Activated CD8-positive, alpha-beta T cell treated with anti-CD3 and anti-CD28 coated beads, Interleukin-2, amount 10 ng/mL, durations not matched to agents 7 days and 5 days (primary cell): ENCODE data around the gene SLC15A1. TPM values are rescaled to one million over a fixed set of nuclear protein-coding genes. Genes with fewer than 3 reads are reported as not detected.

Source experiments
- ATAC-seq: fragments of 150-1000 bp; cut with Tn5 transposase; one replicate; pipeline ENCODE4 v1.10.0; 2021; ENCODE audit warnings: moderate library complexity
- CTCF ChIA-PET: fragments of 350-600 bp; sonication (Branson Sonifier 250); formaldehyde crosslinking; loops from one replicate; lab custom pipeline; 2021; ENCODE audit warnings: antibody characterized with exemption; lab: Charles Lee
- POLR2A ChIA-PET: fragments of 350-600 bp; sonication (Branson Sonifier 250); formaldehyde crosslinking; loops from one replicate; lab custom pipeline; 2021; ENCODE audit warnings: antibody characterized with exemption; lab: Charles Lee
- DNase-seq: peaks from one replicate; pipeline ENCODE4 v3.0.0-alpha.2; 2020
- H3K27ac Mint-ChIP-seq: one replicate; pipeline ENCODE4 v1.8.0; 2021; ENCODE audit warnings: mild to moderate bottlenecking, mixed read lengths
- H3K27me3 Mint-ChIP-seq: one replicate; pipeline ENCODE4 v1.8.0; 2021; ENCODE audit warnings: low read depth, mixed read lengths
- H3K36me3 Mint-ChIP-seq: one replicate; pipeline ENCODE4 v1.8.0; 2021; ENCODE audit warnings: low read depth, mixed read lengths
- H3K4me1 Mint-ChIP-seq: one replicate; pipeline ENCODE4 v1.8.0; 2021; ENCODE audit warnings: low read depth, mixed read lengths
- H3K4me3 Mint-ChIP-seq: one replicate; pipeline ENCODE4 v1.8.0; 2021; ENCODE audit warnings: mild to moderate bottlenecking, mixed read lengths
- H3K9me3 Mint-ChIP-seq: one replicate; pipeline ENCODE4 v1.8.0; 2022; ENCODE audit warnings: mixed read lengths; ENCODE audit not compliant: insufficient read depth
- total RNA-seq, 2 experiments: library from RNA; stranded (reverse); gene quantifications; one replicate each; pipeline ENCODE4 v1.2.3, GENCODE V29; 2021

The SLC15A1 gene
- total RNA-seq, 2 experiments from 2014 or later, result not detected

- Mint-ChIP-seq H3K4me1 (no peaks in the 10 kb centered on the region), H3K9me3 (no peaks in the 10 kb centered on the region), H3K27ac (no peak overlapping the region), H3K36me3 (no peaks in the 10 kb centered on the region), H3K4me3 (no peak overlapping the region), H3K27me3 (no peaks in the 10 kb centered on the region)
- no peak for DNase-seq
- CTCF ChIA-PET, result no interaction called here
- POLR2A ChIA-PET, result no interaction called here
- no peak for ATAC-seq
Observed at GRCh38 chr13:98741741-98742435, 10.6 kb downstream of the SLC15A1 start.

DNA sequence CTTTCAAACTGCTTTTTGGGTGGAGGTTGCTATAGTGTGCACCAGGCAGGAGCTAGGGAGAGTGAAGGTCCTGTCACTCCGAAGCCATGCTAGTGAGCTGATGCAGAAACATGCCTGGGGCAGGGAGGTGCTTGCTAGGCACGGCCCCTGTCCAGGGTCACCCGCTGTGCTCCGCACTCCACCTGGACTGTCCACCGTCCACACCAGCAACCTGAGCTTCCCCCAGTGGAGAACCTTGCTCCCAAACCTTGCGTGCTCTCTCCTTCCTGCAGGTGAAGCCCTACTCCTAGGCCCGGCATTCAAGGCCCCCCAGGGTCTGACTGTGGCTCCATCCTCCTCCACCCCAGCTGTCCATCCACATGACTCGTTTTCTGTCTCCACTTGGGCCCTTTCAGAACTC lies 12.3 kb downstream of the SLC15A1 start:
- Mint-ChIP-seq H3K27me3 (peaks cover 10% of the 10 kb centered on the region), H3K27ac (no peak overlapping the region), H3K4me3 (no peak overlapping the region), H3K9me3 (no peaks in the 10 kb centered on the region), H3K36me3 (no peaks in the 10 kb centered on the region), H3K4me1 (no peaks in the 10 kb centered on the region)
- POLR2A ChIA-PET, result no interaction called here
- CTCF ChIA-PET, result no interaction called here
- DNase-seq, result no peak
- ATAC-seq, result no peak

DNA sequence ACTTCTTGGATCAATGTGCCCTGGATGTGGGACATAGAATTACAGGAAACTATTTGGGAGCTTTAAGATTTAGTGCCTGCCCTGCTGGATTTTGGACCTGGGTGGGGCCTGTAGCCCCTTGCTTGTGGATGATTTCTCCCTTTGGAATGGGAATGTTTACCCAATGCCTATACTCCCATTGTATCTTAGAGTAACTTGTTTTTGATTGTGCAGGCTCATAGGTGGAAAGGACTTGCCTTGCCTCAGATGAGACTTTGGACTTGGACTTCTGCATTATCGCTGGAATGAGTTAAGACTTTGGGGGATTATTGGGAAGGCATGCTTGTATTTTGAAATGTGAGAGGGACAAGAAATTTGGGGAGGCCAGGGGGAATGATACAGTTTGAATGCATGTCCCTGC lies 13.5 kb downstream of the SLC15A1 start:
- Mint-ChIP-seq H3K36me3 (no peaks in the 10 kb centered on the region), H3K27me3 (peaks cover 12% of the 10 kb centered on the region), H3K4me3 (no peak overlapping the region), H3K9me3 (no peaks in the 10 kb centered on the region), H3K4me1 (no peaks in the 10 kb centered on the region), H3K27ac (no peak overlapping the region)
- ATAC-seq (no peak), DNase-seq (no peak)
- ChIA-PET CTCF (no interaction called here), POLR2A (no interaction called here)

- no peaks in the 10 kb centered on the region for H3K9me3 Mint-ChIP-seq
- no peaks in the 10 kb centered on the region for H3K4me1 Mint-ChIP-seq
- ATAC-seq, result no peak
- H3K36me3 Mint-ChIP-seq, result no peaks in the 10 kb centered on the region
- POLR2A ChIA-PET, result no interaction called here
- H3K4me3 Mint-ChIP-seq, result no peak overlapping the region
- no peak for DNase-seq
- H3K27me3 Mint-ChIP-seq, result peaks cover 12% of the 10 kb centered on the region
- CTCF ChIA-PET, result no interaction called here
- no peak overlapping the region for H3K27ac Mint-ChIP-seq
Observed at GRCh38 chr13:98738213-98738612, 14.3 kb downstream of the SLC15A1 start.

DNA sequence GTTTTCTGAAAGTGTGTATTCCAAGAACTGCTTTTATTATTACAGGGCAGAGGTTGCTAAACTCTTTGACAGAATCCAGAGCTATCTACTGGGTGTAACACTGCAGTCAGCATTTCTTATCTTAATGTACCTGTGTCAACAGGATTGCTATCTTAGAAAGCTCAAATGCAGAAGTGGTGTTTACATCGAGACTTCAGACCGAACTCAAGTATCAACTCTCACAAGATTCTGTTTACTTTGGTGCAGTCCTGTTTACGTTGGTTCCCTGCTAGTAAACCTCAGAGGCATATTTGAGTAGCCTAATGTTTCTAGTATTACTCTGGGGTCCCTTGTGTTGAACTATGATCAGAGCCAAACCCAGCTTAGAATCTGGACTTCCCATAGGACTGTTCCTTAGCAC lies 20.5 kb downstream of the SLC15A1 start:
- H3K9me3 Mint-ChIP-seq, result no peaks in the 10 kb centered on the region
- POLR2A ChIA-PET, result no interaction called here

DNA sequence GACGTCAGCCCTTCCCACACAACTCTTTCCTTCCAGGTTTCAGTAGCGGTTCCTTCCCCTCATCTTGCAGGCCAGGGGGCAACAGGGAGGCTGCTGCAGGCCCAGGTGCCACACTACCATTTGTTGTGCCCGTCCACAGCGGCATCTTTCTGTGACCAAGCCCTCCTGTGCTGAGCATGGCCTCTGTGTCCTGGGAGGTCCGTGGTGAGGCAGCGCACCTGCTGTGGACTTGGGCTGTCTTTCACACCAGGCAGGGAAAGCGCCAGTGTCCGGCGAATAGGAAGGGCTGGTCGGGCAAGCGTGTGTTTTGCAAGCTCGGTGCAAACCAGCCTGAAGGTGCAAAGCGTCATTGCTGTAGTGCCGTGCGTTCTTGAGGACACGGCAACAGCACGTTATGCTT lies 21.4 kb downstream of the SLC15A1 start:
- no peak overlapping the region for H3K27ac Mint-ChIP-seq
- no peaks in the 10 kb centered on the region for H3K36me3 Mint-ChIP-seq
- no peak for ATAC-seq
- H3K9me3 Mint-ChIP-seq, result no peaks in the 10 kb centered on the region
- peaks cover 6% of the 10 kb centered on the region for H3K4me1 Mint-ChIP-seq
- DNase-seq, result no peak
- ChIA-PET POLR2A (no interaction called here), CTCF (no interaction called here)
- H3K4me3 Mint-ChIP-seq, result no peak overlapping the region
- peaks cover 9% of the 10 kb centered on the region for H3K27me3 Mint-ChIP-seq

More for the DNA sequence above, 20.5 kb downstream of the SLC15A1 start:
- CTCF ChIA-PET, result no interaction called here
- Mint-ChIP-seq H3K4me1 (peaks cover 6% of the 10 kb centered on the region), H3K36me3 (no peaks in the 10 kb centered on the region), H3K27ac (no peak overlapping the region), H3K4me3 (no peak overlapping the region), H3K27me3 (peaks cover 12% of the 10 kb centered on the region)
- DNase-seq (no peak), ATAC-seq (no peak)

DNA sequence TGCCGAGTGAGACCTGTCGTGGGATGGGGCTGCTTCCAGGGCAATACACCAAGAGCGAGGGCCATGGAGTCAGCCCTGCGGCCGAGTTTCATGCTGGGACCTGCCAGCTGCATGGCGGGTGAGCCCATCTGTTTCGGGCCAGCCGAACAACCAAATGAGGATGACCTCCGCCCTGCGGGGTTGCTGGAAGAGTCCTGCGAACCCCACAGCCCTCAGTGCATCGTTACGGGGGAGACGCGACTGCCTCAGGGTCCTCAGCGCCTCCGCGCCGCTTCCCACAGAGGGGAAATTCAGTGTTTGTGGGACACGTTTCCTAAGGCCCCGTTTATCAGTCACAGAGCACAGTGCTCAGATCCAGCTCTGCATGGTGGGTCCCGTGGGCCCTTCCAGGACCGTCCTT lies 22.0 kb downstream of the SLC15A1 start:
- H3K4me1 Mint-ChIP-seq, result peaks cover 6% of the 10 kb centered on the region
- CTCF ChIA-PET, result no interaction called here
- H3K9me3 Mint-ChIP-seq, result no peaks in the 10 kb centered on the region
- H3K27me3 Mint-ChIP-seq, result peaks cover 4% of the 10 kb centered on the region
- POLR2A ChIA-PET, result no interaction called here
- no peak for DNase-seq
- no peak overlapping the region for H3K27ac Mint-ChIP-seq
- H3K36me3 Mint-ChIP-seq, result no peaks in the 10 kb centered on the region
- ATAC-seq, result no peak
- no peak overlapping the region for H3K4me3 Mint-ChIP-seq

- no peaks in the 10 kb centered on the region for H3K27me3 Mint-ChIP-seq
- no peaks in the 10 kb centered on the region for H3K9me3 Mint-ChIP-seq
- DNase-seq (no peak), ATAC-seq (no peak)
- H3K4me1 Mint-ChIP-seq, result peaks cover 6% of the 10 kb centered on the region
- H3K4me3 Mint-ChIP-seq, result no peak overlapping the region
- no peaks in the 10 kb centered on the region for H3K36me3 Mint-ChIP-seq
- no peak overlapping the region for H3K27ac Mint-ChIP-seq
- CTCF ChIA-PET, result no interaction called here
- POLR2A ChIA-PET, result no interaction called here
Observed at GRCh38 chr13:98729658-98730057, 22.8 kb downstream of the SLC15A1 start.

DNA sequence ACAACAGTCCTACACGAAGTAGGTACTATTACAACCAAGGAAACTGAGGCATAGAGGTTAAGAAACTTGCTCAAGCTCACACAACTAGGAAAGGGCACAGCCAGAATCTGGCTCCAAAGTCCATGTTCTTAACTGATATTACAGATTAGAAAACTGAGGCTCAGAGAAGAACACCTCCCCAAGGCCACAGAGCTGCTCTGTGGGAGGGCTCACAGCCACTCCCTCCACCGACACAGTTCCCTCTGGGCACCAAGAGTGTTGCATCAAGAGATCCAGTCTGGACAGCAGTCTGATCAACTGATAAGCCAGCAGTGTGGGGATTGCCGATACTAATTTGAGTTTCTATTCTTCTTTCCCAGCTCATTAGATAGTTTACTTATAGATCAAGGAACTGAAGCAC lies 29.5 kb downstream of the SLC15A1 start:
- POLR2A ChIA-PET, result no interaction called here
- no peak overlapping the region for H3K4me3 Mint-ChIP-seq
- no peaks in the 10 kb centered on the region for H3K36me3 Mint-ChIP-seq
- no peak overlapping the region for H3K27ac Mint-ChIP-seq
- CTCF ChIA-PET, result no interaction called here
- H3K9me3 Mint-ChIP-seq, result no peaks in the 10 kb centered on the region
- no peak for DNase-seq
- no peaks in the 10 kb centered on the region for H3K4me1 Mint-ChIP-seq
- H3K27me3 Mint-ChIP-seq, result peaks cover 4% of the 10 kb centered on the region
- no peak for ATAC-seq

DNA sequence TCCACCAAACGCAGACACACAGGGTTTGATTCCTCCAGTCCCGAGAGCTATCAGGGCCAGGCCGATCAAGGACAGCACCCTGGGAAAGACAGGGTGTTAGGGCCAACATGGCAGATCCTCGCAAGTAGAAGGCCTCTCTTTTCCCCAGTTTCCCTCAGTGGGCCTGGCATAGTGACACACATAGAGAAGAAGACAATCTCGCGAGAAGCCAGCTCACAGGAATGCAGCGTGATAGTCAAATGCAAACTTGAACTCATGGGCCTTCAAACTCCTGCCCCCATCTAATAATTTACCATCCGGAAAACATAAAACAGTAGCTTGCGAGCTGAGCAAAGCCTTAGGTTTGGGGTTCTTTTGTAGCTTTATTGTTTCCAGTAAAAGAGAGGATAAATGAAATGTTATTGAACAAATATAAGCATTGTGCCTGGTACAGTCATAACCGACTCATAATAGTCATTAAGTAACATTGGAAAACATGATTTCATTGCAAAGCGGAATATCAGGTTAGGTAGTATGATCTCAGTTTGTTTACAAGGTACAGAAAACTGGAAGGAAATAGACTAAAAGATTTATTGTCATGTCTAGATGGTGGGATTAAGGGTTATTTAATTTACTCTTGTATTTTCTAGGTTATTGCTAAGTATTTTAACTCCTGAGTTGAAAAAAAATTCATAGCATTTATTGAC lies 30.5 kb downstream of the SLC15A1 start:
- no peaks in the 10 kb centered on the region for H3K9me3 Mint-ChIP-seq
- H3K27me3 Mint-ChIP-seq, result peaks cover 4% of the 10 kb centered on the region
- ATAC-seq, result no peak
- no peak overlapping the region for H3K4me3 Mint-ChIP-seq
- DNase-seq, result no peak
- no peaks in the 10 kb centered on the region for H3K4me1 Mint-ChIP-seq
- POLR2A ChIA-PET, result no interaction called here
- CTCF ChIA-PET, result no interaction called here
- no peaks in the 10 kb centered on the region for H3K36me3 Mint-ChIP-seq
- H3K27ac Mint-ChIP-seq, result no peak overlapping the region

DNA sequence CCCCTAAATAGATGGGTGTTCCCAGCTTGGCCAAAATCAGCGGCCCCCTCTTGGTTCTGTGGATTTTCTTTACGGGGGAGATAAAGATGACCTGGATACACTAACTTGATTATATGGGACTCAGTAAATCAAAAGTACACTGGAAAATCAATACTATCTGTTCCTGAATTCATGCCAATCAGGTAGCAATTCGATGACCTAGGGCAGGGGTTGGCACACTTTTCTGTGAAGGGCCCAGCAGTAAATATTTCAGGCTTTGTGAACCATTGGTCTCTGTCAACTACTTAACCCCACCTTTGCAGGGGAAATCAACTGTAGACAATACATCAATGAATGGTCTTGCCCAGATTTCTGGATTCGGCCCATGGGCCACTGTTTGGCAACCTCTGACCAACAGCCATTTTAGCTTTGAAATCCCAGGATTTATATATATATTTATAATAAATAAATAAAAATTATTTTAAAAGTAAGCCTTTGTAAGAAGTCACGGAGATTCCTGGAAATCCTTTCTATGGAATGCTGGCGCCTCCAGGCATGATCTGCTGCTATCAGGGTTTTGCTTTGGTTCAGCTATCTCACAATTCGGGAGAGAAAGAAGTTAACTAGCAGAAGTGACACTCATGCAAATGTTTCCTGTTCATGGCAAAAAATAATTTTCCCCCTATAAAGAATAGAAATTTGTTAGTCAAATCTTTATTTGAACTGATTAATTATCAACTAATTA lies 32.8 kb downstream of the SLC15A1 start:
- H3K4me3 Mint-ChIP-seq, result no peak overlapping the region
- POLR2A ChIA-PET, result no interaction called here
- CTCF ChIA-PET, result no interaction called here
- DNase-seq (no peak), ATAC-seq (no peak)
- no peaks in the 10 kb centered on the region for H3K36me3 Mint-ChIP-seq
- no peaks in the 10 kb centered on the region for H3K9me3 Mint-ChIP-seq
- no peak overlapping the region for H3K27ac Mint-ChIP-seq
- H3K27me3 Mint-ChIP-seq, result peaks cover 4% of the 10 kb centered on the region
- no peaks in the 10 kb centered on the region for H3K4me1 Mint-ChIP-seq

DNA sequence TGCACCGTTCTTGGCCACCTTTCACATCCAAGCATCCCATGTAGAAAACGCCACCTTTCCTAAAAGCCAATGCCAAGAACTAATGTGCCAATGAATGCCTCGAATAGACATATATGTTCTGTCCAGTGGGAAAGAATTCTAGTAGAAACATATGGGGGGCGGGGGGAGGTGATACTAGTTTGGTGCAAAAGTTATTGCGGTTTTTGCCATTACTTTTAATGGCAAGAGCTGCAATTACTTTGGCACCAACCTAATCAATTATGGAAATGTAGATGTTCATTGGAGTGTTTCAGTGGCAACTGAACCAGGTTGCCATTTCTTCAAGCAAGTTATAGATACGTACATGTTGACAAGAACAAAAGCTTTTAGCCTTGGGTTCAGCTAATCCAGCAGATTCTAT lies 34.6 kb downstream of the SLC15A1 start:
- DNase-seq, result no peak
- CTCF ChIA-PET, result no interaction called here
- H3K9me3 Mint-ChIP-seq, result no peaks in the 10 kb centered on the region
- no peak for ATAC-seq
- H3K27me3 Mint-ChIP-seq, result peaks cover 2% of the 10 kb centered on the region
- H3K36me3 Mint-ChIP-seq, result no peaks in the 10 kb centered on the region
- POLR2A ChIA-PET, result no interaction called here
- no peak overlapping the region for H3K27ac Mint-ChIP-seq
- no peak overlapping the region for H3K4me3 Mint-ChIP-seq
- no peaks in the 10 kb centered on the region for H3K4me1 Mint-ChIP-seq
